Heart left ventricle (tissue), 16 donors: Measurements from ENCODE around the gene GALNT9. TPM values are rescaled to one million over a fixed set of nuclear protein-coding genes. Genes with fewer than 3 reads are reported as not detected.

ENCODE experiments used
- ATAC-seq, 4 donors: fragments of 200-7000 bp; cut with Tn5 transposase; one replicate each; pipeline ENCODE4 v1.9.1; 2020 to 2022; ENCODE audit warnings: moderate library complexity in 4 of 4, mild to moderate bottlenecking in 3 of 4, moderate number of reproducible peaks in 1 of 4
- DNase-seq, 5 donors: peaks; one replicate each; pipeline ENCODE4 v3.0.0-alpha.2; 2020
- H3K27ac ChIP-seq, 12 donors: fragments of 200-600 bp; sonication (generic) in 4 of 12; one replicate each; pipeline versions ENCODE4 v1.5.0 to v1.8.0; 2016 to 2022; ENCODE audit warnings: mild to moderate bottlenecking in 2 of 12
- H3K27me3 ChIP-seq, 9 donors: fragments of 200-600 bp; sonication (generic) in 2 of 9; one replicate each; pipeline versions ENCODE4 v1.5.1 to v1.8.0; 2016 to 2022; ENCODE audit warnings: mild to moderate bottlenecking in 3 of 9
- H3K36me3 ChIP-seq, 9 donors: fragments of 200-600 bp; sonication (generic) in 2 of 9; one replicate each; pipeline versions ENCODE4 v1.5.0 to v1.8.0; 2018 to 2022; ENCODE audit warnings: mild to moderate bottlenecking in 2 of 9
- H3K4me1 ChIP-seq, 12 donors: fragments of 200-600 bp; sonication (generic) in 4 of 12; one replicate each; pipeline versions ENCODE4 v1.5.0 to v1.8.0; 2016 to 2022; ENCODE audit warnings: mild to moderate bottlenecking in 3 of 12
- H3K4me3 ChIP-seq, 12 donors: fragments of 200-600 bp; sonication (generic) in 4 of 12; one replicate each; pipeline versions ENCODE4 v1.5.0 to v1.8.0; 2017 to 2022; ENCODE audit warnings: mild to moderate bottlenecking in 9 of 12, moderate library complexity in 4 of 12
- H3K9me3 ChIP-seq, 12 donors: fragments of 200-600 bp; sonication (generic) in 4 of 12; one replicate each; pipeline versions ENCODE4 v1.5.0 to v1.8.0; 2016 to 2022; ENCODE audit warnings: mild to moderate bottlenecking in 1 of 12
- CTCF ChIP-seq, 12 donors: fragments of 200-600 bp; sonication (generic) in 4 of 12; IDR thresholded peaks; one replicate each; pipeline versions ENCODE4 v1.5.0 to v1.8.0; 2018 to 2022; ENCODE audit warnings: antibody characterized with exemption in 12 of 12, mild to moderate bottlenecking in 5 of 12
- POLR2A ChIP-seq, 2 donors: fragments of 450-650 bp; IDR thresholded peaks; one replicate each; pipeline ENCODE4 v1.6.1; 2017; ENCODE audit warnings: antibody characterized with exemption in 2 of 2, mild to moderate bottlenecking in 2 of 2, moderate library complexity in 2 of 2
- WGBS, 4 donors: extraction: QIAGEN DNeasy Blood & Tissue Kit in 2 of 4; methylation state at CpG; one replicate each; pipeline versions ENCODE4 v1.1.5 to v1.1.7; 2013 to 2018; 5-methylcytosine and 5-hydroxymethylcytosine counted together
- intact Hi-C, 10 donors: fragments of 100-400 bp; cut with DNase I; formaldehyde crosslinking; loops; one replicate each; pipeline versions ENCODE4 v1.11.1 to v1.14.2; 2022
- polyA plus RNA-seq, 2 donors: library from polyadenylated mRNA; stranded (reverse); fragments of 200-250 nt; gene quantifications; one replicate each; pipeline ENCODE4 v1.2.3, GENCODE V29; 2013
- total RNA-seq, 9 donors: library from RNA; depleted of rRNA in 2 of 9; stranded (reverse); fragments of >200 nt in 2 of 9; fragmentation: NEBNext Ultra II Directional in 3 of 9; extraction: Animal tissue kit (Norgen Biotek cat#: 25700) in 3 of 9; gene quantifications; one replicate each; pipeline versions ENCODE4 v1.1.0 to v1.2.4, GENCODE V29; 2016 to 2023
- donor health status: ischemic (EF 13 %, LVEDD 7.1; RV severe dilation, severe dysfunction).
- donor health status: healthy with polysubstance abuse.
- donor health status: DM: no; HTN: yes; CAD: no.
- donor health status: DM: no; HTN: no; CAD: no.
- donor health status: ischemic (EF 25% LVEDD 6.9; RV normal size, moderate dysfunction).
- donor health status: ischemic (EF 25% LVEDD 5.7; RV mildly dilated, moderate dysfunction).
- donor health status: healthy.
- donor health status: DM: yes; HTN: yes; CAD: no.
- donor health status: ischemic (EF 35%, LVEDD 5.7; RV mildly dilated, moderate dysfunction).
- donor health status: nonischemic (EF 11% LVEDD 7.7; RV severe dilation, severe dysfunction).
- donor health status: DM: yes; HTN: yes; CAD: no.
- donor health status: PGD.
- donor health status: ischemic (EF 29% LVEDD 5.4; RV normal size, mild dysfunction).
- donor health status: nonischemic (EF 23%, LVEDD 6.1; RV moderate dilation, normal function).

The GALNT9 gene
- total and polyA plus RNA-seq, 11 donors: 10.3 TPM; not detected in 10

GRCh38 chr12:132178316-132178715 lies 151.1 kb downstream of the GALNT9 start:
- H3K4me3 ChIP-seq: peak overlapping the region in 1 of 12 donors; percentile 15
- no peak overlapping the region for H3K27ac ChIP-seq
- no peaks in the 10 kb centered on the region for H3K36me3 ChIP-seq
- intact Hi-C loops: no loop called here
- TF ChIP-seq POLR2A (IDR thresholded peaks at IDR 0.05): no peak
- TF ChIP-seq CTCF (IDR thresholded peaks at IDR 0.05): no peak
- H3K4me1 ChIP-seq: no peaks in the 10 kb centered on the region
- ATAC-seq: no peak
- peaks cover 0 to 6% (median 0%) of the 10 kb centered on the region in 12 donors for H3K9me3 ChIP-seq
- peak in 2 of 5 donors; percentile 14 to 46 for DNase-seq
- H3K27me3 ChIP-seq: peaks cover 5 to 67% (median 16%) of the 10 kb centered on the region in 9 donors
- 20 to 48% (median 28%) methylated on average over 8 of the region's 8 CpGs for WGBS, 4 donors

- WGBS, 4 donors: 74 to 76% (median 75%) methylated on average over 24 to 25 of the region's 25 CpGs
- H3K36me3 ChIP-seq: no peaks in the 10 kb centered on the region
- peak in 1 of 4 donors; percentile 20 for ATAC-seq
- no peak overlapping the region for H3K27ac ChIP-seq
- no peaks in the 10 kb centered on the region for H3K4me1 ChIP-seq
- peak in 2 of 5 donors; percentile 13 to 54 for DNase-seq
- intact Hi-C loops: no loop called here
- no peaks in the 10 kb centered on the region for H3K9me3 ChIP-seq
- H3K27me3 ChIP-seq: peaks cover 5 to 80% (median 16%) of the 10 kb centered on the region in 9 donors
- no peak overlapping the region for H3K4me3 ChIP-seq
- TF ChIP-seq CTCF (IDR thresholded peaks at IDR 0.05): no peak
- TF ChIP-seq POLR2A (IDR thresholded peaks at IDR 0.05): no peak
These were observed 152.4 kb downstream of the GALNT9 start for GRCh38 chr12:132176920-132177551.

GRCh38 chr12:132176385-132176919 lies 152.9 kb downstream of the GALNT9 start:
- no peak overlapping the region for H3K4me3 ChIP-seq
- intact Hi-C loops: no loop called here
- no peaks in the 10 kb centered on the region for H3K9me3 ChIP-seq
- H3K4me1 ChIP-seq: no peaks in the 10 kb centered on the region
- TF ChIP-seq CTCF (IDR thresholded peaks at IDR 0.05): no peak
- TF ChIP-seq POLR2A (IDR thresholded peaks at IDR 0.05): no peak
- DNase-seq (peak in 2 of 5 donors; percentile 15 to 50), ATAC-seq (no peak)
- peaks cover 8 to 85% (median 18%) of the 10 kb centered on the region in 9 donors for H3K27me3 ChIP-seq
- 55 to 64% (median 58%) methylated on average over 14 to 19 of the region's 19 CpGs for WGBS, 4 donors
- no peak overlapping the region for H3K27ac ChIP-seq
- no peaks in the 10 kb centered on the region for H3K36me3 ChIP-seq

- Histone ChIP-seq H3K36me3 (no peaks in the 10 kb centered on the region), H3K27me3 (peaks cover 8 to 92% (median 18%) of the 10 kb centered on the region in 9 donors), H3K27ac (no peak overlapping the region), H3K9me3 (no peaks in the 10 kb centered on the region), H3K4me1 (no peaks in the 10 kb centered on the region), H3K4me3 (no peak overlapping the region)
- peak in 2 of 5 donors; percentile 15 to 64 for DNase-seq
- ATAC-seq: no peak
- TF ChIP-seq POLR2A (IDR thresholded peaks at IDR 0.05): no peak
- no peak for TF ChIP-seq CTCF (IDR thresholded peaks at IDR 0.05)
- intact Hi-C loops: no loop called here
- 71 to 79% (median 75%) methylated on average over 22 to 35 of the region's 35 CpGs for WGBS, 4 donors
These were observed 153.6 kb downstream of the GALNT9 start for GRCh38 chr12:132175496-132176384.
